Brain microvascular endothelial cell (primary cell): ENCODE data around the gene KCNK7.
A peak's percentile ranks its signal among the peaks of the same experiment; 100 is the strongest.

Experiments used
- DNase-seq: peaks from one replicate; pipeline ENCODE4 v3.0.0-alpha.2; 2020
- H3K27ac ChIP-seq: fragments of 250-450 bp; sonication (Bioruptor Pico); 2 replicates; pipeline ENCODE4 v1.5.1; 2020; ENCODE audit warnings: mild to moderate bottlenecking, moderate library complexity
- H3K27me3 ChIP-seq: fragments of 250-450 bp; sonication (Bioruptor Pico); replicated peaks from 2 replicates; pipeline ENCODE4 v1.5.1; 2020; ENCODE audit warnings: mild to moderate bottlenecking
- H3K36me3 ChIP-seq: fragments of 250-450 bp; sonication (Bioruptor Pico); replicated peaks from 2 replicates; pipeline ENCODE4 v1.5.1; 2020; ENCODE audit warnings: mild to moderate bottlenecking
- H3K4me3 ChIP-seq: 2 replicates; pipeline ENCODE4 v1.5.1; 2011; ENCODE audit warnings: low read depth, mild to moderate bottlenecking, control low read depth, low read length, moderate library complexity
- CTCF ChIP-seq: IDR thresholded peaks from 2 replicates; pipeline ENCODE4 v1.5.1; 2011; ENCODE audit warnings: low read depth, mild to moderate bottlenecking, moderate library complexity, low read length, control low read depth, inconsistent platforms; ENCODE audit errors: missing control alignments
- in situ Hi-C: cut with HindIII; loops from 2 replicates; pipeline ENCODE4 v1.10.0; 2017; ENCODE audit warnings: low sequenced_read_pairs, low pct_ligation_motif_present

KCNK7 gene

DNA sequence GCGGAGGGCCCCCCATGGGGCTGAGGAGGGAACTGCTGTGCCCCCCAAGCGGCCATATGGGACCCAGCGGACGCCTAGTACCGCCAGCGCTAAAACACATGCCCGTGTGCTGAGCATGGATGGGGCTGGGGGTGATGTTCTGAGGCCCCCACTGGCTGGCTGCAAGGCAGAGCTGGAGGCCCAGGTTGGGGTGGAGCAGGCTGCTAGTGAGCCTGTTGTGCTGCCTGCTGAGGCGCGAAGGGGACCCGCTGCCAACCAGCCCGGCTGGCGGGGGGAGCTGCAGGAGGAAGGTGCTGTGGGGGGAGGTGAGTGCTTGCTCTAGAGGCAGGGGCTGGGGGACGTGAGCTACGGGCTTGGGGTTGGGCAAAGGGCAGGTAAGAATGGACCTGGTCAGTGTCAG, 23.2 kb upstream of the KCNK7 start:
- TF ChIP-seq CTCF: no peak
- Histone ChIP-seq H3K27me3 (no peaks in the 10 kb centered on the region), H3K36me3 (peaks cover 56% of the 10 kb centered on the region), H3K4me3 (no peak overlapping the region), H3K27ac (no peak overlapping the region)
- in situ Hi-C loops: no loop called here
- no peak for DNase-seq

GRCh38 chr11:65617990-65618751, 22.6 kb upstream of the KCNK7 start:
- Histone ChIP-seq H3K4me3 (no peak overlapping the region), H3K36me3 (peaks cover 50% of the 10 kb centered on the region), H3K27ac (no peak overlapping the region), H3K27me3 (no peaks in the 10 kb centered on the region)
- in situ Hi-C loops: no loop called here
- DNase-seq: no peak
- TF ChIP-seq CTCF: no peak

- no peak for TF ChIP-seq CTCF
- Histone ChIP-seq H3K27me3 (no peaks in the 10 kb centered on the region), H3K36me3 (peaks cover 45% of the 10 kb centered on the region), H3K27ac (no peak overlapping the region), H3K4me3 (no peak overlapping the region)
- DNase-seq: no peak
- in situ Hi-C loops: no loop called here
Measured at GRCh38 chr11:65617136-65617850, 21.7 kb upstream of the KCNK7 start.

DNA sequence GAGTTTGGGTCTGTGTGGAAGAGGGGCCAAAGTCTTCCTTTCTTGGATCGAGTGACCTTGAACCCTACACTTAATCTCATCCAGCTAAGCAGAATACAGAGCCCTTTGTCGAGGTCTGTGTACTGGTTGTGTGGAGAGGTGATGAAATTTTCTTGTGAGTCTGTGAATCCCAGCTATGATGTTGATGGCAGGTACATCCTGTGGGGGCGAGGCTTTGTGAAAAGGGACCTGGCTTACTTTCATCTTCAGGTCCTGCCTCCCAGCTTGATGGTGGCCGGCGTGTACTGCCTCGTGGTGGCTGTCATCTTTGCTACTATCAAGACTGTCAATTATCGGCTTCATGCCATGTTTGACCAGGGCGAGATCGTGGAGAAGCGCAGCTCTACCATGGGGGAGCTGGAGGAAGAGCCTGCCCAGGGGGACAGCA, 21.0 kb upstream of the KCNK7 start:
- in situ Hi-C loops: no loop called here
- Histone ChIP-seq H3K4me3 (peak overlapping the region; percentile 90), H3K27me3 (no peaks in the 10 kb centered on the region), H3K36me3 (peaks cover 38% of the 10 kb centered on the region), H3K27ac (no peak overlapping the region)
- no peak for DNase-seq
- no peak for TF ChIP-seq CTCF

DNA sequence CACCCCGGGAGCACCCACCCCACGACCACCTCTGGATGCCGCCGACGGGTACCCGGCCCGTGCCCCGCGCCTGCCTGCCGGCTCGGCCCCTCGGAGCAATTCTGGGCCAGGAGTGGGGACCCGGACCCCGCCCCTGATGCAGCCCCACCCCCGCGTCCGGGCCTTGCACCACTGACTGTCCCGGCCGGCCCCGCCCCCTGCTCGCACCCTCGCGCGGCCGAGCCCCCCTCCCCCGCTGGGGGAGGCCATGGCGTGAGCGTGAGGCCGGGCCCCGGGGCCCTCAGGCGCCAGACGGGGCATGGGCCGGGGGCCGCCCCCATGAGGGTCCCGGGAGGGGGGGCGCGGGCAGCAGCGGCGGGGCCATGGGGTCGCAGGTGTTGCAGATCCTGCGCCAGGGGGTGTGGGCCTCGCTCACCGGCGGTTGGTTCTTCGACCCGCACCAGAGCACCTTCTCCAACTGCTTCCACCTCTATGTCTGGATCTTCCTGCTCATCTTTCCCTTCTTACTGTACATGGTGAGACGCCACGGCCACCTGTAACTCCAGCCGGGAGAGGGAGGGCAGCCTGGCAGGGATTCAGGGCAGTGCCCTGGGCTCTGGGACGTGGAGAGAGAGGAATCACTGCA, 20.5 kb upstream of the KCNK7 start:
- Histone ChIP-seq H3K36me3 (peaks cover 33% of the 10 kb centered on the region), H3K27ac (peak overlapping the region; percentile 63), H3K27me3 (no peaks in the 10 kb centered on the region), H3K4me3 (peak overlapping the region; percentile 90)
- TF ChIP-seq CTCF: no peak
- no peak for DNase-seq
- in situ Hi-C loops: no loop called here
